ENCODE results near the gene PFN1. TPM values are rescaled to one million over a fixed set of nuclear protein-coding genes. Genes with fewer than 3 reads are reported as not detected.
"Not testable (repeated sequence)": the region's sequence is repeated elsewhere in the genome, so short reads cannot be mapped to it uniquely, and the experiment has no call there.

The PFN1 gene
- total and polyA plus RNA-seq, 5 donors, result 148 to 229 (median 192) TPM

GRCh38 chr17:4920351-4921048, 27.8 kb downstream of the PFN1 start:
- H3K9me3 ChIP-seq (ENCODE audit: control insufficient read depth, low read length), result no peaks in the 10 kb centered on the region
- ATAC-seq (no peak), DNase-seq (no peak)
- WGBS, result 85% methylated on average over 10 of the region's 10 CpGs
- no peaks in the 10 kb centered on the region for H3K27me3 ChIP-seq (ENCODE audit: control insufficient read depth, insufficient read depth)
- no peaks in the 10 kb centered on the region for H3K4me1 ChIP-seq (ENCODE audit: control insufficient read depth, insufficient read depth, low read length)
- no peak overlapping the region for H3K4me3 ChIP-seq (ENCODE audit: low read length)
- no peak overlapping the region for H3K27ac ChIP-seq (ENCODE audit: low read length)
- intact Hi-C loops (cut with DNase I), result no loop called here

- H3K9me3 ChIP-seq (ENCODE audit: control insufficient read depth, low read length), result no peaks in the 10 kb centered on the region
- H3K4me3 ChIP-seq (ENCODE audit: low read length), result no peak overlapping the region
- WGBS, result 44% methylated on average over 8 of the region's 8 CpGs
- intact Hi-C loops (cut with DNase I), result no loop called here
- H3K27ac ChIP-seq (ENCODE audit: low read length), result no peak overlapping the region
- no peak for ATAC-seq
- no peak for DNase-seq
- no peaks in the 10 kb centered on the region for H3K4me1 ChIP-seq (ENCODE audit: control insufficient read depth, insufficient read depth, low read length)
- no peaks in the 10 kb centered on the region for H3K27me3 ChIP-seq (ENCODE audit: control insufficient read depth, insufficient read depth)
These were observed 28.8 kb downstream of the PFN1 start for GRCh38 chr17:4919511-4920047.

GRCh38 chr17:4914551-4914950, 33.8 kb downstream of the PFN1 start:
- not testable (repeated sequence) for H3K4me3 ChIP-seq (ENCODE audit: low read length); H3K9me3 ChIP-seq (ENCODE audit: control insufficient read depth, low read length); DNase-seq; H3K4me1 ChIP-seq (ENCODE audit: control insufficient read depth, insufficient read depth, low read length); H3K27me3 ChIP-seq (ENCODE audit: control insufficient read depth, insufficient read depth); H3K27ac ChIP-seq (ENCODE audit: low read length); ATAC-seq
- WGBS, result 91% methylated on average over 4 of the region's 4 CpGs
- intact Hi-C loops (cut with DNase I), result loop anchor here in 1 of 4 donors (5.0 kb wide), 1 partner anchor 73 kb away; the partner anchor contains the start of gene CAMTA2

- ATAC-seq (no peak), DNase-seq (no peak)
- WGBS, result 88% methylated on average over 1 of the region's 1 CpG
- Histone ChIP-seq H3K4me1 (ENCODE audit: control insufficient read depth, insufficient read depth, low read length) (no peaks in the 10 kb centered on the region), H3K27ac (ENCODE audit: low read length) (no peak overlapping the region), H3K27me3 (ENCODE audit: control insufficient read depth, insufficient read depth) (no peaks in the 10 kb centered on the region), H3K9me3 (ENCODE audit: control insufficient read depth, low read length) (no peaks in the 10 kb centered on the region), H3K4me3 (ENCODE audit: low read length) (no peak overlapping the region)
- intact Hi-C loops (cut with DNase I), result loop anchor here in 1 of 4 donors (5.0 kb wide), 1 partner anchor 73 kb away; the partner anchor contains the start of gene CAMTA2
These were observed 34.3 kb downstream of the PFN1 start for GRCh38 chr17:4913994-4914393.

GRCh38 chr17:4908711-4909496, 39.4 kb downstream of the PFN1 start:
- peak; percentile 97 for ATAC-seq
- H3K27ac ChIP-seq (ENCODE audit: low read length), result peak overlapping the region; percentile 57
- no peak overlapping the region for H3K4me3 ChIP-seq (ENCODE audit: low read length)
- intact Hi-C loops (cut with DNase I), result loop anchor here in 2 of 4 donors (2.0 to 5.0 kb wide), 4 partner anchors 33 to 153 kb away; partner anchors contain the start of genes CAMTA2 (in 1 of the 2), RNF167 (in 1 of the 2) and SLC25A11 (in 1 of the 2)
- H3K27me3 ChIP-seq (ENCODE audit: control insufficient read depth, insufficient read depth), result no peaks in the 10 kb centered on the region
- no peaks in the 10 kb centered on the region for H3K9me3 ChIP-seq (ENCODE audit: control insufficient read depth, low read length)
- H3K4me1 ChIP-seq (ENCODE audit: control insufficient read depth, insufficient read depth, low read length), result no peaks in the 10 kb centered on the region
- peak; percentile 92 to 97 (median 96) for DNase-seq
- WGBS, result 19% methylated on average over 20 of the region's 20 CpGs

GRCh38 chr17:4908301-4908700, 40.0 kb downstream of the PFN1 start:
- Histone ChIP-seq H3K4me3 (ENCODE audit: low read length) (no peak overlapping the region), H3K27ac (ENCODE audit: low read length) (peak overlapping the region; percentile 57), H3K9me3 (ENCODE audit: control insufficient read depth, low read length) (no peaks in the 10 kb centered on the region), H3K27me3 (ENCODE audit: control insufficient read depth, insufficient read depth) (no peaks in the 10 kb centered on the region), H3K4me1 (ENCODE audit: control insufficient read depth, insufficient read depth, low read length) (no peaks in the 10 kb centered on the region)
- ATAC-seq (peak; percentile 43 to 45), DNase-seq (peak in 2 of 3 donors; percentile 62 to 65)
- WGBS, result 44% methylated on average over 10 of the region's 10 CpGs
- intact Hi-C loops (cut with DNase I), result loop anchor here in 2 of 4 donors (2.0 to 5.0 kb wide), 4 partner anchors 34 to 154 kb away; partner anchors contain the start of genes CAMTA2 (in 1 of the 2), RNF167 (in 1 of the 2) and SLC25A11 (in 1 of the 2)

GRCh38 chr17:4906642-4907041, 41.7 kb downstream of the PFN1 start:
- not testable (repeated sequence) for H3K27ac ChIP-seq (ENCODE audit: low read length); ATAC-seq

GRCh38 chr17:4903051-4903818, 45.1 kb downstream of the PFN1 start, which contains the start of gene CHRNE:
CHRNE (minus strand) TSS chr17:4903098; CDS start chr17:4903063, 35 bp downstream.
- Histone ChIP-seq H3K27me3 (ENCODE audit: control insufficient read depth, insufficient read depth) (no peaks in the 10 kb centered on the region), H3K9me3 (ENCODE audit: control insufficient read depth, low read length) (no peaks in the 10 kb centered on the region), H3K4me3 (ENCODE audit: low read length) (peak within 1 kb of the TSS; percentile 1), H3K4me1 (ENCODE audit: control insufficient read depth, insufficient read depth, low read length) (no peaks in the 10 kb centered on the region), H3K27ac (ENCODE audit: low read length) (peak within 1 kb of the TSS; percentile 78)
- ATAC-seq, result peak; percentile 26 to 40
- whole genome bisulfite sequencing, result 15% methylated on average over 10 of the region's 10 CpGs
- DNase-seq, result peak; percentile 70 to 86 (median 82)
- intact Hi-C loops (cut with DNase I), result no loop called here

More at GRCh38 chr17:4906642-4907041, 41.7 kb downstream of the PFN1 start:
- H3K9me3 ChIP-seq (ENCODE audit: control insufficient read depth, low read length); H3K27me3 ChIP-seq (ENCODE audit: control insufficient read depth, insufficient read depth); H3K4me1 ChIP-seq (ENCODE audit: control insufficient read depth, insufficient read depth, low read length); H3K4me3 ChIP-seq (ENCODE audit: low read length); DNase-seq: not testable (repeated sequence)
- intact Hi-C loops (cut with DNase I), result loop anchor here in 2 of 4 donors (5.0 kb wide), 3 partner anchors 36 to 156 kb away; partner anchors contain the start of genes CAMTA2 (in 1 of the 2), RNF167 (in 1 of the 2) and SLC25A11 (in 1 of the 2)

- ATAC-seq, result no peak
- intact Hi-C loops (cut with DNase I), result no loop called here
- Histone ChIP-seq H3K27ac (ENCODE audit: low read length) (peak overlapping the region; percentile 78), H3K9me3 (ENCODE audit: control insufficient read depth, low read length) (no peaks in the 10 kb centered on the region), H3K27me3 (ENCODE audit: control insufficient read depth, insufficient read depth) (no peaks in the 10 kb centered on the region), H3K4me1 (ENCODE audit: control insufficient read depth, insufficient read depth, low read length) (no peaks in the 10 kb centered on the region), H3K4me3 (ENCODE audit: low read length) (peak overlapping the region; percentile 1)
- WGBS, result 39% methylated on average over 8 of the region's 8 CpGs
- peak in 1 of 3 donors; percentile 50 for DNase-seq
These were observed 45.8 kb downstream of the PFN1 start for GRCh38 chr17:4902540-4902939.

GRCh38 chr17:4901648-4902344, 46.5 kb downstream of the PFN1 start:
- H3K4me1 ChIP-seq (ENCODE audit: control insufficient read depth, insufficient read depth, low read length), result no peaks in the 10 kb centered on the region

More at GRCh38 chr17:4901648-4902344, 46.5 kb downstream of the PFN1 start:
- no peaks in the 10 kb centered on the region for H3K9me3 ChIP-seq (ENCODE audit: control insufficient read depth, low read length)
- H3K27ac ChIP-seq (ENCODE audit: low read length), result peak overlapping the region; percentile 78
- H3K4me3 ChIP-seq (ENCODE audit: low read length), result peak overlapping the region; percentile 1
- WGBS, result 52% methylated on average over 48 of the region's 48 CpGs
- intact Hi-C loops (cut with DNase I), result no loop called here
- H3K27me3 ChIP-seq (ENCODE audit: control insufficient read depth, insufficient read depth), result no peaks in the 10 kb centered on the region
- ATAC-seq, result peak; percentile 34 to 49
- DNase-seq, result peak; percentile 65 to 89 (median 85)
